GM23338 (cell line): ENCODE results near the gene PIK3CB.

Source experiments
- POLR2AphosphoS5 ChIP-seq: IDR thresholded peaks from 2 replicates; pipeline ENCODE4 v1.6.1; 2016; ENCODE audit warnings: antibody characterized with exemption, low read depth
- ZNF114 ChIP-seq: fragments of 250-450 bp; sonication (Bioruptor Pico); IDR thresholded peaks from 2 replicates; pipeline ENCODE4 v1.5.0; 2020; ENCODE audit warnings: mild to moderate bottlenecking, moderate library complexity
- TF ChIP-seq, protein P1 (sequence below), 2 experiments: fragments of 200-600 bp in 1 of 2; sonication (generic) in 1 of 2; conservative IDR thresholded peaks; 2 replicates each; pipeline versions ENCODE4 v1.5.1 to v1.6.1; 2016 to 2017; ENCODE audit warnings: antibody characterized with exemption in 2 of 2, low read depth in 2 of 2, mild to moderate bottlenecking in 2 of 2, moderate library complexity in 1 of 2

- TF ChIP-seq, protein P1, sequence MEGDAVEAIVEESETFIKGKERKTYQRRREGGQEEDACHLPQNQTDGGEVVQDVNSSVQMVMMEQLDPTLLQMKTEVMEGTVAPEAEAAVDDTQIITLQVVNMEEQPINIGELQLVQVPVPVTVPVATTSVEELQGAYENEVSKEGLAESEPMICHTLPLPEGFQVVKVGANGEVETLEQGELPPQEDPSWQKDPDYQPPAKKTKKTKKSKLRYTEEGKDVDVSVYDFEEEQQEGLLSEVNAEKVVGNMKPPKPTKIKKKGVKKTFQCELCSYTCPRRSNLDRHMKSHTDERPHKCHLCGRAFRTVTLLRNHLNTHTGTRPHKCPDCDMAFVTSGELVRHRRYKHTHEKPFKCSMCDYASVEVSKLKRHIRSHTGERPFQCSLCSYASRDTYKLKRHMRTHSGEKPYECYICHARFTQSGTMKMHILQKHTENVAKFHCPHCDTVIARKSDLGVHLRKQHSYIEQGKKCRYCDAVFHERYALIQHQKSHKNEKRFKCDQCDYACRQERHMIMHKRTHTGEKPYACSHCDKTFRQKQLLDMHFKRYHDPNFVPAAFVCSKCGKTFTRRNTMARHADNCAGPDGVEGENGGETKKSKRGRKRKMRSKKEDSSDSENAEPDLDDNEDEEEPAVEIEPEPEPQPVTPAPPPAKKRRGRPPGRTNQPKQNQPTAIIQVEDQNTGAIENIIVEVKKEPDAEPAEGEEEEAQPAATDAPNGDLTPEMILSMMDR (conservative IDR thresholded peaks at IDR 0.05; ENCODE audit: low read depth in 2 of 2), result no peak
- TF ChIP-seq ZNF114 (CRISPR knock-in tag) (no peak), POLR2AphosphoS5 (no peak)
These were observed 60.0 kb downstream of the PIK3CB start for GRCh38 chr3:138774529-138775253.
